ENCODE results near the gene CHIT1. TPM values are rescaled to one million over a fixed set of nuclear protein-coding genes. Genes with fewer than 3 reads are reported as not detected.
A peak's percentile ranks its signal among the peaks of the same experiment; 100 is the strongest.

CHIT1 gene
- total RNA-seq, 1 donor from 2014 or later: under 0.01 TPM

GRCh38 chr1:203219171-203219570 lies 10.3 kb downstream of the CHIT1 start:
- peaks cover 5 to 16% (median 12%) of the 10 kb centered on the region in 3 donors for H3K27me3 ChIP-seq (ENCODE audit: control insufficient read depth in 3 of 3, insufficient read depth in 3 of 3, low read length in 3 of 3)
- H3K9ac ChIP-seq (ENCODE audit: low read depth in 1 of 3, low read length in 3 of 3): no peak overlapping the region
- H3K4me3 ChIP-seq (ENCODE audit: low read length in 3 of 3): no peak overlapping the region
- H3K9me3 ChIP-seq (ENCODE audit: control insufficient read depth in 3 of 3, low read length in 3 of 3): no peaks in the 10 kb centered on the region
- H3K36me3 ChIP-seq (ENCODE audit: control insufficient read depth in 3 of 3, insufficient read depth in 3 of 3, low read length in 3 of 3): no peaks in the 10 kb centered on the region
- H3K27ac ChIP-seq (ENCODE audit: low read depth, low read length): no peak overlapping the region
- peaks cover 3 to 18% (median 7%) of the 10 kb centered on the region in 3 donors for H3K4me1 ChIP-seq (ENCODE audit: control insufficient read depth in 3 of 3, insufficient read depth in 3 of 3, low read length in 3 of 3)

- H3K36me3 ChIP-seq (ENCODE audit: control insufficient read depth in 3 of 3, insufficient read depth in 3 of 3, low read length in 3 of 3): no peaks in the 10 kb centered on the region
- peaks cover 4 to 9% (median 5%) of the 10 kb centered on the region in 3 donors for H3K27me3 ChIP-seq (ENCODE audit: control insufficient read depth in 3 of 3, insufficient read depth in 3 of 3, low read length in 3 of 3)
Observed at GRCh38 chr1:203217668-203218067, 11.8 kb downstream of the CHIT1 start.

GRCh38 chr1:203217139-203217655 lies 12.3 kb downstream of the CHIT1 start:
- Histone ChIP-seq H3K9ac (ENCODE audit: low read depth in 1 of 3, low read length in 3 of 3) (no peak overlapping the region), H3K4me3 (ENCODE audit: low read length in 3 of 3) (no peak overlapping the region), H3K4me1 (ENCODE audit: control insufficient read depth in 3 of 3, insufficient read depth in 3 of 3, low read length in 3 of 3) (peaks cover 3 to 18% (median 7%) of the 10 kb centered on the region in 3 donors), H3K27me3 (ENCODE audit: control insufficient read depth in 3 of 3, insufficient read depth in 3 of 3, low read length in 3 of 3) (peaks cover 4 to 9% (median 5%) of the 10 kb centered on the region in 3 donors), H3K27ac (ENCODE audit: low read depth, low read length) (no peak overlapping the region), H3K9me3 (ENCODE audit: control insufficient read depth in 3 of 3, low read length in 3 of 3) (no peaks in the 10 kb centered on the region), H3K36me3 (ENCODE audit: control insufficient read depth in 3 of 3, insufficient read depth in 3 of 3, low read length in 3 of 3) (no peaks in the 10 kb centered on the region)

More at GRCh38 chr1:203217668-203218067, 11.8 kb downstream of the CHIT1 start:
- no peak overlapping the region for H3K4me3 ChIP-seq (ENCODE audit: low read length in 3 of 3)
- no peak overlapping the region for H3K27ac ChIP-seq (ENCODE audit: low read depth, low read length)
- H3K4me1 ChIP-seq (ENCODE audit: control insufficient read depth in 3 of 3, insufficient read depth in 3 of 3, low read length in 3 of 3): peaks cover 3 to 18% (median 7%) of the 10 kb centered on the region in 3 donors
- no peaks in the 10 kb centered on the region for H3K9me3 ChIP-seq (ENCODE audit: control insufficient read depth in 3 of 3, low read length in 3 of 3)
- H3K9ac ChIP-seq (ENCODE audit: low read depth in 1 of 3, low read length in 3 of 3): no peak overlapping the region

GRCh38 chr1:203216274-203217138 lies 13.0 kb downstream of the CHIT1 start:
- H3K9me3 ChIP-seq (ENCODE audit: control insufficient read depth in 3 of 3, low read length in 3 of 3): no peaks in the 10 kb centered on the region
- H3K27me3 ChIP-seq (ENCODE audit: control insufficient read depth in 3 of 3, insufficient read depth in 3 of 3, low read length in 3 of 3): peaks cover 4 to 9% (median 5%) of the 10 kb centered on the region in 3 donors
- peak overlapping the region in 1 of 3 donors; percentile 8 for H3K9ac ChIP-seq (ENCODE audit: low read depth in 1 of 3, low read length in 3 of 3)
- no peak overlapping the region for H3K27ac ChIP-seq (ENCODE audit: low read depth, low read length)
- no peak overlapping the region for H3K4me3 ChIP-seq (ENCODE audit: low read length in 3 of 3)
- peaks cover 3 to 18% (median 7%) of the 10 kb centered on the region in 3 donors for H3K4me1 ChIP-seq (ENCODE audit: control insufficient read depth in 3 of 3, insufficient read depth in 3 of 3, low read length in 3 of 3)
- H3K36me3 ChIP-seq (ENCODE audit: control insufficient read depth in 3 of 3, insufficient read depth in 3 of 3, low read length in 3 of 3): no peaks in the 10 kb centered on the region

GRCh38 chr1:203215573-203215972 lies 13.9 kb downstream of the CHIT1 start:
- Histone ChIP-seq H3K36me3 (ENCODE audit: control insufficient read depth in 3 of 3, insufficient read depth in 3 of 3, low read length in 3 of 3) (no peaks in the 10 kb centered on the region), H3K27me3 (ENCODE audit: control insufficient read depth in 3 of 3, insufficient read depth in 3 of 3, low read length in 3 of 3) (peaks cover 4 to 9% (median 5%) of the 10 kb centered on the region in 3 donors), H3K4me1 (ENCODE audit: control insufficient read depth in 3 of 3, insufficient read depth in 3 of 3, low read length in 3 of 3) (peaks cover 3 to 18% (median 7%) of the 10 kb centered on the region in 3 donors), H3K9me3 (ENCODE audit: control insufficient read depth in 3 of 3, low read length in 3 of 3) (no peaks in the 10 kb centered on the region), H3K4me3 (ENCODE audit: low read length in 3 of 3) (no peak overlapping the region), H3K9ac (ENCODE audit: low read depth in 1 of 3, low read length in 3 of 3) (no peak overlapping the region), H3K27ac (ENCODE audit: low read depth, low read length) (no peak overlapping the region)

- Histone ChIP-seq H3K9ac (ENCODE audit: low read depth in 1 of 3, low read length in 3 of 3) (no peak overlapping the region), H3K4me3 (ENCODE audit: low read length in 3 of 3) (no peak overlapping the region), H3K4me1 (ENCODE audit: control insufficient read depth in 3 of 3, insufficient read depth in 3 of 3, low read length in 3 of 3) (peaks cover 3 to 18% (median 7%) of the 10 kb centered on the region in 3 donors), H3K36me3 (ENCODE audit: control insufficient read depth in 3 of 3, insufficient read depth in 3 of 3, low read length in 3 of 3) (no peaks in the 10 kb centered on the region), H3K27ac (ENCODE audit: low read depth, low read length) (no peak overlapping the region), H3K27me3 (ENCODE audit: control insufficient read depth in 3 of 3, insufficient read depth in 3 of 3, low read length in 3 of 3) (peaks cover 4 to 9% (median 5%) of the 10 kb centered on the region in 3 donors), H3K9me3 (ENCODE audit: control insufficient read depth in 3 of 3, low read length in 3 of 3) (no peaks in the 10 kb centered on the region)
Observed at GRCh38 chr1:203214871-203215270, 14.6 kb downstream of the CHIT1 start.

- H3K36me3 ChIP-seq (ENCODE audit: control insufficient read depth in 3 of 3, insufficient read depth in 3 of 3, low read length in 3 of 3): no peaks in the 10 kb centered on the region
- H3K4me1 ChIP-seq (ENCODE audit: control insufficient read depth in 3 of 3, insufficient read depth in 3 of 3, low read length in 3 of 3): peaks cover 3 to 18% (median 7%) of the 10 kb centered on the region in 3 donors
- H3K27ac ChIP-seq (ENCODE audit: low read depth, low read length): no peak overlapping the region
- H3K9ac ChIP-seq (ENCODE audit: low read depth in 1 of 3, low read length in 3 of 3): no peak overlapping the region
- no peaks in the 10 kb centered on the region for H3K9me3 ChIP-seq (ENCODE audit: control insufficient read depth in 3 of 3, low read length in 3 of 3)
- no peak overlapping the region for H3K4me3 ChIP-seq (ENCODE audit: low read length in 3 of 3)
- H3K27me3 ChIP-seq (ENCODE audit: control insufficient read depth in 3 of 3, insufficient read depth in 3 of 3, low read length in 3 of 3): peaks cover 4 to 5% (median 4%) of the 10 kb centered on the region in 3 donors
Observed at GRCh38 chr1:203213126-203213525, 16.3 kb downstream of the CHIT1 start.

- Histone ChIP-seq H3K4me1 (ENCODE audit: control insufficient read depth in 3 of 3, insufficient read depth in 3 of 3, low read length in 3 of 3) (peaks cover 3 to 13% (median 7%) of the 10 kb centered on the region in 3 donors), H3K4me3 (ENCODE audit: low read length in 3 of 3) (no peak overlapping the region), H3K9me3 (ENCODE audit: control insufficient read depth in 3 of 3, low read length in 3 of 3) (no peaks in the 10 kb centered on the region), H3K27me3 (ENCODE audit: control insufficient read depth in 3 of 3, insufficient read depth in 3 of 3, low read length in 3 of 3) (peaks cover 0 to under 1% (median 0%) of the 10 kb centered on the region in 3 donors), H3K27ac (ENCODE audit: low read depth, low read length) (no peak overlapping the region), H3K9ac (ENCODE audit: low read depth in 1 of 3, low read length in 3 of 3) (no peak overlapping the region), H3K36me3 (ENCODE audit: control insufficient read depth in 3 of 3, insufficient read depth in 3 of 3, low read length in 3 of 3) (no peaks in the 10 kb centered on the region)
Observed at GRCh38 chr1:203211812-203212211, 17.7 kb downstream of the CHIT1 start.

GRCh38 chr1:203210988-203211387 lies 18.5 kb downstream of the CHIT1 start:
- H3K9me3 ChIP-seq (ENCODE audit: control insufficient read depth in 3 of 3, low read length in 3 of 3): no peaks in the 10 kb centered on the region
- no peak overlapping the region for H3K27ac ChIP-seq (ENCODE audit: low read depth, low read length)
- no peak overlapping the region for H3K9ac ChIP-seq (ENCODE audit: low read depth in 1 of 3, low read length in 3 of 3)
- H3K4me3 ChIP-seq (ENCODE audit: low read length in 3 of 3): no peak overlapping the region
- H3K27me3 ChIP-seq (ENCODE audit: control insufficient read depth in 3 of 3, insufficient read depth in 3 of 3, low read length in 3 of 3): no peaks in the 10 kb centered on the region
- H3K4me1 ChIP-seq (ENCODE audit: control insufficient read depth in 3 of 3, insufficient read depth in 3 of 3, low read length in 3 of 3): peaks cover 0 to 5% (median 1%) of the 10 kb centered on the region in 3 donors
- H3K36me3 ChIP-seq (ENCODE audit: control insufficient read depth in 3 of 3, insufficient read depth in 3 of 3, low read length in 3 of 3): no peaks in the 10 kb centered on the region

- Histone ChIP-seq H3K9me3 (ENCODE audit: control insufficient read depth in 3 of 3, low read length in 3 of 3) (no peaks in the 10 kb centered on the region), H3K9ac (ENCODE audit: low read depth in 1 of 3, low read length in 3 of 3) (no peak overlapping the region), H3K4me3 (ENCODE audit: low read length in 3 of 3) (no peak overlapping the region), H3K36me3 (ENCODE audit: control insufficient read depth in 3 of 3, insufficient read depth in 3 of 3, low read length in 3 of 3) (no peaks in the 10 kb centered on the region), H3K27me3 (ENCODE audit: control insufficient read depth in 3 of 3, insufficient read depth in 3 of 3, low read length in 3 of 3) (no peaks in the 10 kb centered on the region), H3K4me1 (ENCODE audit: control insufficient read depth in 3 of 3, insufficient read depth in 3 of 3, low read length in 3 of 3) (no peaks in the 10 kb centered on the region), H3K27ac (ENCODE audit: low read depth, low read length) (no peak overlapping the region)
Observed at GRCh38 chr1:203210350-203210749, 19.1 kb downstream of the CHIT1 start.
